HG03575 (cell line): ENCODE measurements around the gene UNK.

Experiments used
- ATAC-seq: cut with Tn5 transposase; IDR thresholded peaks from one replicate; pipeline ENCODE4 v1.9.1; 2021; ENCODE audit not compliant: unreplicated experiment, insufficient number of reproducible peaks, low FRiP score; ENCODE audit errors: extremely low read depth

Gene UNK

GRCh38 chr17:75784473-75785015, at the start of gene UNK:
TSS of gene UNK (plus strand) at chr17:75784806. CDS start at chr17:75784881, 75 bp downstream.
- ATAC-seq: no peak

GRCh38 chr17:75736173-75736835, 48.3 kb upstream of the UNK start:
- ATAC-seq: no peak

GRCh38 chr17:75737133-75737962, 47.3 kb upstream of the UNK start:
- no peak for ATAC-seq

- no peak for ATAC-seq
Observed at GRCh38 chr17:75738218-75738802, 46.3 kb upstream of the UNK start.

GRCh38 chr17:75739174-75739573, 45.4 kb upstream of the UNK start:
- ATAC-seq: no peak

GRCh38 chr17:75739801-75740200, 44.8 kb upstream of the UNK start:
- no peak for ATAC-seq

GRCh38 chr17:75740215-75740614, 44.4 kb upstream of the UNK start:
- ATAC-seq: no peak

- no peak for ATAC-seq
Observed at GRCh38 chr17:75740631-75741077, 44.0 kb upstream of the UNK start.

- no peak for ATAC-seq
Observed at GRCh38 chr17:75742337-75742736, 42.3 kb upstream of the UNK start.

GRCh38 chr17:75743625-75744206, 40.9 kb upstream of the UNK start:
- ATAC-seq: no peak

GRCh38 chr17:75748706-75749105, 35.9 kb upstream of the UNK start:
- ATAC-seq: no peak

- no peak for ATAC-seq
Observed at GRCh38 chr17:75749545-75750389, 34.8 kb upstream of the UNK start.

GRCh38 chr17:75750661-75751423, 33.8 kb upstream of the UNK start:
- no peak for ATAC-seq

GRCh38 chr17:75751676-75752404, 32.8 kb upstream of the UNK start:
- no peak for ATAC-seq

- ATAC-seq: no peak
Observed at GRCh38 chr17:75752405-75752709, 32.2 kb upstream of the UNK start.

- no peak for ATAC-seq
Observed at GRCh38 chr17:75752802-75753513, 31.6 kb upstream of the UNK start.
